Measurements from ENCODE around the gene ASB6. TPM values are rescaled to one million over a fixed set of nuclear protein-coding genes. Genes with fewer than 3 reads are reported as not detected.
"Not testable (repeated sequence)": the region's sequence is repeated elsewhere in the genome, so short reads cannot be mapped to it uniquely, and the experiment has no call there.

The ASB6 gene
- total RNA-seq, 1 donor from 2014 or later: 28.1 TPM

DNA sequence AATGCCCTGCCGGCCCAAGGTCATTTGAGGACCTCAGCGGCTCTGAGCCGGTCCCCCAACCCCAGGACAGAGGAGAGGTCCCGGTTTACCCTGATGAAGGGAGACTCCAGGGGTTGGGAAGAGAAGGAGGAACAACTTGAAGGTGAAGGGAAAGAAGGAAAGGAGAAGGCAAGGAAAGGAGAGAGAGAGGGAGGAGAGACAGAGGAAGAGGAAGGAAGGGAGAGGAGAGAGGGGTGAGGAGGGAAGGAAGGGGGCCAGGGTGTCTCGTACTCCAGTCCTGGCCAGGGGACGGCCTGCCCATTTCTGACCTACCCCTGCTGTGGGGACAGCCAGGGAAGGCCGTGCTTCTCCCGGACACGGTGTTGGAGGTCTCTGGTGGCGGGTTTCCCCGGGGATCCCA is 25.4 kb upstream of the ASB6 start:
- intact Hi-C loops (cut with micrococcal nuclease): no loop called here

DNA sequence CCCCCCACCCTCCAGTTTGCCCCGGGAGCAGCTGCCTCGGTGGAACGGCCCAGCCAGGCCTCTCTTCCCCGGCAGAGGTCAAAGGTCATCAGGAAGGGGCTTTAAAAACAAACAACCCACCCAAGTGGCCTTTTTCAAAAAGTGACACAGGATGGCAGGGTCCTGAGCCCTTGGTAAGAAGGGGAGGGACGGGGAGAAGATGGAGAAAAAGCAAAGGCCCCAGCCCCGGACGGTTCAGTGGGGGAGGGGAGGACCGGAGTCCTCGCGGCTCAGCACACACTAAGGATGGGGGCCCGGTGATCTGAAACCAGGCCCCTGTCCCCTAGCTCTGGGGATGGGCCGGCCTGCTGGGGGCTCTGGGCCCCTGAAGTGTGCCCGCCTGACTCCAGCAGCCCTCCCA is 24.6 kb upstream of the ASB6 start:
- intact Hi-C loops (cut with micrococcal nuclease): no loop called here

DNA sequence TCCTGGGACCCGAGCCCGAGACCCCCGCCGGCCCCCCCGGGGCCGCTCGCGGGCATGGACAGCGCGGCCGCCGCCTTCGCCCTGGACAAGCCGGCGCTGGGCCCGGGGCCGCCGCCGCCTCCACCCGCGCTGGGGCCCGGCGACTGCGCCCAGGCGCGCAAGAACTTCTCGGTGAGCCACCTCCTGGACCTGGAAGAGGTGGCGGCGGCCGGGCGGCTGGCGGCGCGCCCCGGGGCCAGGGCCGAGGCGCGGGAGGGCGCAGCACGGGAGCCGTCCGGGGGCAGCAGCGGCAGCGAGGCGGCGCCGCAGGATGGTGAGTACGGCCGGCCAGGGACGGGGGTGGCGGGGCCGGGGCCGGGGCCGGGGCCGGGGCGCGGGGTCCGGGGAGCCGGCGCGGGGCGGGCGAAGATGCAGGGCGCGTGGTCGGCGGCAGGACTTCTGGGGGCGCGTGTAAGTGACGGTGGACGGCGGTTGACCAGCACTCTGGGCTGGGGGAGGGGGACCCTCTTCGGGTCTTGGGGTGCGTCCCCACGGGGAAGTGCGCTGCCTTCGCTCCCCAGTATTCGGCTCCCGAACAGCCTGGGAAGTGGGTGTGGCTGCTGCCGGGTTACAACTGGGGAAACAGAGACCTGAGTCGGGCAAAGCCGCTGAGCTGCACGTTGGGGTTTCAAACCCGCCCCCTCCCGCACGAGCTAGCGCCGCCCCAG is 24.0 kb upstream of the ASB6 start:
- intact Hi-C loops (cut with micrococcal nuclease): loop anchor here (1.0 kb wide), 2 partner anchors 24 to 124 kb away; partner anchors contain the start of gene ASB6

DNA sequence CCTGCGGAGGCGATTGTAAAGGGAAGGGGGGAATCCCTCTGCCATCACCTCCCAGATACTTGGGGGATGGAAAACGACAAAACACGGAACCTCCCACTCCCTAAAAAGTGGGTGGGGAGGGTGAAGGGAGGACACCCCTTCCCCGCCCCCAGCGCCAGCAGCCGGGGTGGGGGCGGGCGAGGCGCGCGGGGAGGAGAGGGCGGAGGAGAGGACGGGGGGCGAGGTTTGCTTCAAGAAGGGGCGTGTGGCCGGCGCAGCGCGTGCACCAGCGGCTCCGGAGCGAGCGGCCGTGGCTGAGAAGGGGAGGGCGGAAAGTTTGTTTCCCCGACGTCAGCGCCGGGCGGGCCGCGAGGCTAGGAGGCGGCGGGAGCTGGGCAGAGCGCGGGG is 23.4 kb upstream of the ASB6 start, which contains the start of gene PRRX2:
TSS of gene PRRX2 (plus strand) at position 259 of the 387 bp plus-strand sequence. CDS start 221 bp downstream, outside the sequence.
- intact Hi-C loops (cut with micrococcal nuclease): loop anchor here (1.0 kb wide), 2 partner anchors 23 to 125 kb away; partner anchors contain the start of gene ASB6

DNA sequence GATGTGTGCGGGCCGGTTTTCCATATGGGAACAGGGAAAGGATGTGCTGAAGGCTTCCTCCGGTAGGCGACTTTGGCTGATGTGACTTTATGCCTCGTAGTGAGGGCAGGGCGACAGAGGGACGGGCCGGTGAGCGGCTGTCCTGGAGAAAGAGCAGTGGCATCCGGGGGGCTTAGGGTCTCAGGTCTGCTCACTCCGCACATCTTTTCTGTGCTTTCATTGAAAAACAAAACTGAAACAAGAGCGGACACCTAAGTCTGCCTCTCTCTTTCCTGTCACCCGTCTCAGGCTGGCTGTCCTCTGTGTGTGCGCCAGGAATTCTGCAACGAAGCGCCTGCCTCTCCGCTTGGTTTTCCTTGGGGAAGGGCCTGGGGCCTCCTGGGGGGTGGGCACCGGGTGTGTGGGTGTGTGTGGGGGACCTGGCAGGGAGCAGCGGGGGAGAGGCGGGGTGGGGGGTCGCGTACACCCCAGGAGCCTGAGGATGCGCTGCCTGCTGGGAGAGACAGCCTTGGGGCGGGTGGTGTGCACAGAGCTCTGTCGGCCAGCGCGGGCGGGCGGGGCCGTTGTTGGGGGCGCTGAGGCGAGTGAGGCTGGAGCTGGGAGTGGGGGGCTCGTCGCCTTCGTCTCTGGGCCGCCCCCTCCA is 22.9 kb upstream of the ASB6 start:
- intact Hi-C loops (cut with micrococcal nuclease): loop anchor here (1.0 kb wide), 2 partner anchors 23 to 125 kb away; partner anchors contain the start of gene ASB6

DNA sequence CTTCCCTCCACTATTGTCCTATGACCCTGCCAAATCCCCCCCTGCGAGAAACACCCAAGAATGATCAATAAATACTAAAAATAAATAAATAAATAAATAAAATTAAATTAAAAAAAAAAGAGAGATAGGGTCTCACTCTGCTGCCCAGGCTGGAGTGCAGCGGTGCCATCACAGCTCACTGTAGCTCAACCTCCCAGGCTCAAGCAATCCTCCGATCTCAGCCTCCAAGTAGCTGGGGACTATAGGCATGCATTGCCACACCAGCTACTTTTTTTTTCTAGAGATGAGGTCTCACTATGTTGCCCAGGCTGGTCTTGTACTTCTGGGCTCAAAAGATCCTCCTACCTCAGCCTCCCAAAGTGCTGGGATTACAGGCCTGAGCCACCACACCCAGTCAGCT is 20.3 kb upstream of the ASB6 start:
- intact Hi-C loops (cut with micrococcal nuclease): not testable (repeated sequence)

DNA sequence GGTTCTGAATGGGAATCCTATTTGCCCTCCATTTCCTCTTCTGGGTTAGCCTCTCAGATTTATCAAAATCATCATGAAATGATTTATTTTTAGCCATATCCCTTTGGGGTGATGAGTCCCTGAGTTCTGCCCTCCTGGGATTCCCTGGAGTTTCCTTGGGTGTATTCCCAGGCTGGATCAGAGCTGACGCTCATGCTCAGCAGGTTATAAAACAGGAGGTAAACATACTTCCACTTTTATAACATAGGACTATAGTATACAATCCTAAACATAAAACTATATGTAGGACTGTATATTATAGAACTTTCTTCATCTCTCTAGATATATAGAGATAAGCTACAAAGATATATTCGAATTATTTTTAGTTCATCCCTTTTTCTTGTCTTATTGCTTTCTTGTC is 19.1 kb upstream of the ASB6 start:
- intact Hi-C loops (cut with micrococcal nuclease): no loop called here

DNA sequence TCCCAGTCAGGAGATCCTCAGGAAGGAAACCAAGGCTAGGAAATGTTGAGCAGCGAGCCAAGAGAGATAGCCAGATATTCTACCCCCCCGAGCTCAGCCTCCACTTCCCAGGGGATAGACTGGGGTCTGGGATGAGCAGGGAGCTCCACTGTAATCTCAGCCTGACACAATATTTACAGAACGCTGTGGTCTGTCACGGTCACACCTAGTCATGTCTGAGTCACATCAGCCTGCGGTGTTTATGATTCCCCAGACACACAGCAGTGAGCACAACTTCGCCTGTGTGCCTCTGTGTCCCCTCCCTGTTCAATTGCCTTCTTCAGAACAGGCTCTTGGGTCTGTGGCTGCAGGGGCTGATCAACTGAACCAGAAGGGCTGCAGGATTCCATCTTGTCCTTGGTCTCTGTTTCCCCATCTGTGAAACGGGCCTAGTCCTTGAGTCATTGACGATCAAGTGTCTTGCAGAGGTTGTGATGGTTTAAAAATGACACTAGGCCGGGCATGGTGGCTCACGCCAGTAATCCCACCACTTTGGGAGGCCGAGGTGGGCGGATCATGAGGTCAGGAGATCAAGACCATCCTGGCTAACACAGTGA is 14.9 kb upstream of the ASB6 start:
- intact Hi-C loops (cut with micrococcal nuclease): no loop called here

DNA sequence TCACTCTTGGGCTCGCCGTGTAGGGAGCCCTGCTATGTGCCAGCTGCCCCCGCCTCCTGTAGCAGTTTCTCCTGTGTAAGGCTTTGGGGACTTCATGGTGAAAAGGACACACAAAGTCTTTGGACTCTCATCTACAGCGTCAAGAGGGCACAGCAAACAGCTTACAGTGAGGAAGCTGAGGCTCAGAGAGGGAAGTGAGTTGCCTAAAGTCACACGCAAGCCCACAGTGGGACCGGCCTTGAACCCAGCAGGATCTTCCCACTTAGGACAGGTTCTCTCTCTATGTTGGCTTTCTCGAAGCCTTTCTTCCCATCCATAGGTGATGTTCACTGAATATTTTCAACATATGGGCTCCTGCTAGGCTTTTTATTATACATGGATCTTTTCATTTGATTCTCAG is 13.7 kb upstream of the ASB6 start:
- intact Hi-C loops (cut with micrococcal nuclease): no loop called here

DNA sequence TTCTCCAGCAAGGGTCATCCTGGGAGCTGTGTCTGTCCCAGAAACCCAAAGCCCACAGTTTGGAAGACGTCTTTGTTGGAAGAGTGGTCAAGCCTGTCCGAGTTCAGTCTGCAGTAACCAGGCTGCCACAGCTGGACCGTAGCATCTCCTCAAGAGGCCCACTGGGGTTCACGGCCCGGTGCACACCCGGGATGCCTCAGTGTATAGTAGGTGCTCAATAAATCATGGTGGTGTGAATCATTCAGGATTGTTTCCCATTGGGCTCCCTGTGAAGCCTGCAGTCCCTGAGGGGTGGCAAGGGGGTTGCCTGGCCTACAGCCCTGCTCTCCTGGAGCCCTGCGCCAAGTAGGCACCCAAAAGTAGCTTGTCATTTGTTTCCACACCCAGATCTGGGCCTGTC is 13.2 kb upstream of the ASB6 start:
- intact Hi-C loops (cut with micrococcal nuclease): no loop called here

DNA sequence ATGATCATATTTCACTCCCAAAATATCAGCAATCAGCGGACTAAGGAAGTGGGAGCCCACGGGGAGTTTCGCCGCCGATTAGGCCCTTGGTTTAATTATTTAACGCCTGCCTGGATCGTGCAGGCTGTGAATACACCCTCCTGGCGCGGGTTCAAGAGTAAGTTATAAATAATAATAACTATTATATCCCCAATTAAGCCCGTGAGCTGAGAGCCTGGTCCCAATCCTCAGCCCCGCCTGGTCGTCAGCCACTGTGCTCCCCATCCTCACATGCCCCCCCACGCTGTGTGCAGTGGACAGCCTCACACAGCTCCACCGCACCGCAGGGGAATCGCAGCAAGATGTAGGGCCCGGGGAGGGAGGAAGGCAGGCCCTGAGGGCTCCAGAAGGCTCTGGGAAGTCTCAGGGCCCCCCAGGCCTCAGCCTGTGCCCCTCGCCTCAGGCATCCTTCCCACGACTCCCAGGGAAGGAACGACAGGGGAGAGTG is 12.6 kb upstream of the ASB6 start:
- intact Hi-C loops (cut with micrococcal nuclease): no loop called here

DNA sequence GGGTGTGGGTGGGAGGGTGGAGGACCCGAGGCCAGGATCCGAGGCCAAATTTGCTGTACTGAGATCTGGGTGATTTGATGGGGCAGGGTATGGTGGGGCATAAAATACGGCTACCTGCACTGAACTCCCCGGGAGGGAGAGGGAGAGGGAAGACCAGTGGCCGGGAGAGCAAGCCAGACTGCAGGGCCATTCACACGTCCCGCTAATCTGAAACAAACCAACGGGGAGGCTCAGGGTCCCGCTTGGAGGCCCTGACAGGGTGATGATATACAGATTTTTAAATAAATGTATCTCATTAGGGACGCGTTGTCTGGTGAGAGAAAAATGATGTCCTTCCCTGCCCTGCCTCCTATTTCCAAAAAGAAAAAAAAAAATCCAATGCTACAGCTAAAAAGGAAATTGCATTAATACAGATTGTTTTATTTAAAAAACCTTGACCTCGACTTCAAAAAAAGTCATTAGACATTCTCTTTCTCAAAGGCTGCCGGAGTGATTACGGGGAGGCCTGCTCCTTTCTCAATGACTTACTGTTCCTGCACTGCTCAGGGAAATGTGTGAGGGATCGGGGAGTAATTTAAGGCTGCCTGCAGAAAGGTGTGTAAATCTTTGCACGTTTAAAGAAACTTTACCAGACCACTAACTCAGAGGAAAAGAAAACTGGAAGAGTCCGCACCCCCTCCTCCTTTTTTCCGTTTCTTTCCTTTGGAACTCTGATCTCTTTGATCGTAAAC is 12.0 kb upstream of the ASB6 start:
- intact Hi-C loops (cut with micrococcal nuclease): no loop called here

DNA sequence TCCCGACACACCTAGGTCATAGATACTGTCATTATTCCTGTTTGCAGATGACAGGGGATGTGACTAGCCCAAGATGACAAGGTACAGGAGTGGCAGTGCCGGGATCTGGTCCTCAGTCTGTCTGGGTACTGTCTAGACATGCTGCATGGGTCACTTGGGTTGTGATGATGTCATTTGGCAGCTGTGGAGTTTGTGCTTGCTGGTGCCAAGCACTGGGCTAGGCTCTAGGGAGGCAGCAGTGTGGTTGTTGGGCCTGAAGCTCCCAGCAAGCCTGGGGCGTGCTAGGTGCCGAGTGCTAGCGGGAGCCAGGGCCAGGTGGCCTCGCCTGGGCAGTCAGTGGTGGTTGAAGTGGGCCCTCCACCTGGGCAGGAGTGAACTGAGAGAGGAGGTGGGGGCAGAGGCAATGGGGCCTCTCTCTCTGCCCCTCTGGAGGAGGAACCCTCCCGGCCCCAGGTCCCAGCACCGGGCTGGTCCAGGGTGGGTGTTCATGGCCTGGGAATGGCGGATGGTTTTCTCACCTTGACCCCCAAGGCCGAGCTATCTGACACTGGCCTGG is 8.8 kb upstream of the ASB6 start:
- intact Hi-C loops (cut with micrococcal nuclease): no loop called here

DNA sequence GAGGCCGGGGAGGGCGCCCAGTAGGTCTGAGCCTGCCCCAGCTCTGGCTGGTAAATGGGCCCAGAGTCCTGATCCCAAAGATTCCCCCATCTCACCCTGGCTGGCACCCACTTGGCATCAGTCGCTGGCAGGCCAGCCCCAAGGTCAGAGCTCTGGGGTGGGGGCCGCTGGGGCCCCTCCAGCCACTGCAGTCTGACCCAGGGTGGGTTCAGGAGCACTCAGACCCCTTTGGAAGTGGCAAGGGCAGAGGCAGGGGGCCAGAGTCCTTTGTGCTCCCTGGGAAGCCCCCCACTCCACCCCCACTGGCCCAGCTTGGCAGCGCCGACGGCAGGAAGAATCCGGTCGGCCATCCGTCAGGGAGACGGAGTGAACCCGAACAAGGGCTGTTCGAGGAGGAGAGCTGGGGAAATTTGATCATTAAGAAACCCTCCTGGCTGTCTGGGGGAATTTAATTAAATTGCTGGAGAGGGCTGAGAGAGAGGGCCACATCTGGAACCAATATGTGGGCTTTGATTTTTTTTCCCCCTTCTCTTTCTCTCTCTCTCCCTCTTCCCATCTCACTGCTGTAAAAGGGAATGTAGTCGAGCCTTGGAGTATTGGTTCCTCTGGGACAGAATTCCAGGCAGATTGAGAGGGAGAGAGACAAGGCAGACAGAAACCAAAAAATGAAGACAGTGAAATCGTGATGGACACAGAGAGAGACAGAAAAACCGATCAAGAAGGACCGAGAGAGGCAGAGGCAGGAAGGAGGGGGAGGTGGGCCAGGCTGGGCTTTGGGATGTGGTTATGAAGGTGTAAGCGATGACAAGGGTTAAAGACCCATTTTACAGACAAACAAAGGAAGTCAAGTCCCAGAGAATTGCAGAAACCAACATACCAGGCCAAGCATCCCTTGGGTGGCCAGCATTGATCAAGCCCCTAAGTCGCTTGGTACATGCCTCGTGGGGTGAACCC is 8.1 kb upstream of the ASB6 start:
- intact Hi-C loops (cut with micrococcal nuclease): no loop called here

DNA sequence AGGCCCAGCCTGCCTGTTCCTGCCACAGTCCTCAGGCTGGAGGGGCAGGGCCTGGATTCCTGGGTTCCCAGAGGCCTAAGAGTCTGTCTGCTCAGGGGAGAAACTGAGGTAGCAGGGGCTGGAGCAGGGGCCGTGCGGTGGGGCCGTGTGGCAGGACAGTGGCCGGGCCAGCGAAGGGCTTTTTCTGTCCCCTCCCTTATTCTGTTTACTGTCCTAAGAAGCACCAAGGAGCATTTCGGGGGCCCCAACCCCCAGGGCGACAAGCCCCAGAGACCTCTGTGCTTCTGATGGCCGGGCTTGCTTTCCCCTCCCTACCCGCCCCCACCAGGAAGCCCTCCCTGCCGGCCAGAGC is 6.8 kb upstream of the ASB6 start:
- intact Hi-C loops (cut with micrococcal nuclease): no loop called here

DNA sequence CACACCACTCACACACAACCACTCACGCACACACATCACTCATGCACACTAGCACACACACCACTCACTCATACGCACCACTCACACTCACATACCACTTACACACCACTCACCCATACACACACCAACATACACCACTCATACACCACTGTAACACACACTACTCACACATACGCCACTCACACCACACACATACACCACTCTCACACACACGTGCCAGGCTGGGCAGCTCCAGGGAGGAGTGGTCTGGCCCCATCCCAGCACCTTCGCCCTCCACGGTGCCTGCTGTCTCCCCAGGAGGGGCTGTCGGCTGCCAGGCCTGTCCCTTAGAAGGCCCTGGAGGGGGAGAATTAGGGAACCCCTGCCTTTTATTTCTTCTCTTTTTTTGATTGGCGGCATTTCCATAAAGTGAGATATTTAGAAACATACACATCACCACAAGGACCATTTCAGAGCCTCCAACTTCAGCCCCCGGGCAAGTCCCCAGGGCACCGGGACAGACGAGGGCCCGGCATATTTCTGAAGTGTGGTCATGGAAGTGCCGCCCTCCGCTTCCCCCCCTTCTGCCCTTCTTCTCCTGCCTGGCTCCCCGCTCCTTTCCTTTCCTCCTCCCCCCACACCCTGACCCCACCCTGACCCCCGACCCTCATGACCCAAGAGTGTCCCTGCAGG is 6.3 kb upstream of the ASB6 start:
- intact Hi-C loops (cut with micrococcal nuclease): no loop called here

DNA sequence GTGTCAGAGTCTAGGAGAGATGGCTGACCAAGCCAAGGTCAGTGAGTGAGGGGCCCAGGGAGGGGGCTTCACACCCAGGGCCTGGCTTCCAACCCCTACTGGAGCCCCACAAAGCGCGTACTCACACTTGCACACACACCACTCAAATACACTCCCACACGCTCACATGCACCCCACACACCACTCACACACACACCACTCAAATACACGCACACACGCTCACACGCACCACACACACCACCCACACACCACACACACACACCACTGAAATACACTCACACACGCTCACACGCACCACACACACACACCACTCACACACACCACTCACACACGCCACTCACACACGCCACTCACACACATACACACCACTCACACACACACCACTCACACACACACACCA is 5.7 kb upstream of the ASB6 start:
- intact Hi-C loops (cut with micrococcal nuclease): no loop called here

DNA sequence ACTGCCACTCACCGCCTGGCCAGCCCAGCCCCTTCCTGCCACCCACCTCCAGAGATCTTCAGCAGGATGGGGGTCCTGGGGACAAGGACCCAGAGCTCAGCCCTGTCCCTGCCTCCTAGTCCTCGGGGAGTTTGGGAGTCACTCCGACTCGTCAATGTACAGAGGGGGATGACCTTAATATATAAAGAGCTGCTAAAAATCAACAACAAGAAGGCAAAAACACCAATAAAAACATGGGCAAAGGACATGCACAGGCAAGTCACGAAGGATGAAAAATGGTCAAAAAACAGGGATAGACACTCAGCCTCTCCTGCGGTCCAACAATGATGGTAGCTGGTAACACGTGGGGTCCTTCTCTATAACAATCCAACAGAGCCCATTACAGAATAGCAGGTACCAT is 4.7 kb upstream of the ASB6 start:
- intact Hi-C loops (cut with micrococcal nuclease): no loop called here

DNA sequence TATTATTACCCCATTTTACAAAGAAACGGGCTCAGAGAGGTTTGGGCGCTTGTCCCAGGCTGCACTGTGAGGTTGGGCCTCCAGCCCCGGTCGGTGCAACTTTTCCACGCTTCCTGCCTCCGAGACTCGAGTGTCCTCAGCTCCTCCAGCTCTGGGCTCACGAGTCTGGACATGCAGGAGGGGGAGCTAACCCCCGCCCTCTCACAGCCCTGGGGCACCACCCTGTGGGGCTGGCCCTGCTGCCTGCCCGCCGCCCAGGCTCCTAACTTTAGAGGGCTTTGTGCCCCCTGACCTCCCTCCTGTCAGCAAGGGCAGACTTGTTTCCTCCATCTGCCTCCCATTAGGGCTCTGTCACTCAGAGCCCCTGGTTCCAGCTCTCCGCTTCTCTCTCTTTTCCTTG is 4.3 kb upstream of the ASB6 start:
- intact Hi-C loops (cut with micrococcal nuclease): no loop called here

DNA sequence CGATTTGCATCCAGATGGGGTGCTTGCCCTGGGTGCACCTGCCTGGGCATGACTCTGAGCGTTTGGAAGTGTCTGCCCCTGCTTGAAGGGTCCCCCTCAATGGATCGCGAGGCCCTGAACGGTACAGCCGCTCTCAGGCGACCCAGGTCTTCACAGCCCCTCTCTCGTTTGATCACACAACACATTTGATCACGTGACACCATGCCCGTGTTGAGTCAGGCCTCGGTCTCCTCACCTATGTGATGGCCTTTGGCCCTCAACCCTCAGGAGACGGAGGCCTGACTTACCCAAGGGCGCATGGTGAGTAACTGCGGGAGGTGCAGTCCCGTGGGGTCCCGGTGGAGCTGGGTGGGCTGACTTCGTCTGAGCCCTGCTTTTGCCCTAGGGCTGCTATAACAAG is 3.0 kb upstream of the ASB6 start:
- intact Hi-C loops (cut with micrococcal nuclease): loop anchor here (5.0 kb wide), 2 partner anchors 67 to 873 kb away; partner anchors contain the start of gene ZER1
